ENCODE measurements around the gene AGTR2. TPM values are rescaled to one million over a fixed set of nuclear protein-coding genes. Genes with fewer than 3 reads are reported as not detected.
A peak's percentile ranks its signal among the peaks of the same experiment; 100 is the strongest.

AGTR2 gene
- total RNA-seq, 1 donor from 2014 or later: not detected

DNA sequence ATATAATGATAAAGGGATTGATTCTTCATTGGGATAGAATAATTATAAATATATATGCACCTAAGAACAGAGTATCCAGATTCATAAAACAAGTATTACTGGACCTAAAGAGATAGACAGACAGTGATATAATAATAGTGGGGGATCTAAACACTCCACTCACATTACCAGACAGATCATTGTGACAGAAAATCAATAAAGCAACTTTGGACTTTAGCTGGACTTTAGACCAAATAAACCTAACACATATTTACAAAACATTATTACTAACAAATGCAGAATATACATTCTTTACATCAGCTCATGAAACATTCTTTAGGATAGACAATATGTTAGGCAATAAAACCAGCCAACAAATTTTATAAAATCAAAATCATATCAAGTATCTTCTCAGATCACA is 14.6 kb downstream of the AGTR2 start:
- Mint-ChIP-seq H3K4me3 (ENCODE audit: unreplicated experiment) (no peak overlapping the region), H3K36me3 (ENCODE audit: low read depth) (no peaks in the 10 kb centered on the region), H3K27me3 (ENCODE audit: low read depth) (no peaks in the 10 kb centered on the region), H3K4me1 (ENCODE audit: low read depth) (no peaks in the 10 kb centered on the region), H3K9me3 (ENCODE audit: low read depth) (peaks cover 28% of the 10 kb centered on the region), H3K27ac (ENCODE audit: unreplicated experiment) (no peak overlapping the region)
- TF ChIP-seq, protein P1, sequence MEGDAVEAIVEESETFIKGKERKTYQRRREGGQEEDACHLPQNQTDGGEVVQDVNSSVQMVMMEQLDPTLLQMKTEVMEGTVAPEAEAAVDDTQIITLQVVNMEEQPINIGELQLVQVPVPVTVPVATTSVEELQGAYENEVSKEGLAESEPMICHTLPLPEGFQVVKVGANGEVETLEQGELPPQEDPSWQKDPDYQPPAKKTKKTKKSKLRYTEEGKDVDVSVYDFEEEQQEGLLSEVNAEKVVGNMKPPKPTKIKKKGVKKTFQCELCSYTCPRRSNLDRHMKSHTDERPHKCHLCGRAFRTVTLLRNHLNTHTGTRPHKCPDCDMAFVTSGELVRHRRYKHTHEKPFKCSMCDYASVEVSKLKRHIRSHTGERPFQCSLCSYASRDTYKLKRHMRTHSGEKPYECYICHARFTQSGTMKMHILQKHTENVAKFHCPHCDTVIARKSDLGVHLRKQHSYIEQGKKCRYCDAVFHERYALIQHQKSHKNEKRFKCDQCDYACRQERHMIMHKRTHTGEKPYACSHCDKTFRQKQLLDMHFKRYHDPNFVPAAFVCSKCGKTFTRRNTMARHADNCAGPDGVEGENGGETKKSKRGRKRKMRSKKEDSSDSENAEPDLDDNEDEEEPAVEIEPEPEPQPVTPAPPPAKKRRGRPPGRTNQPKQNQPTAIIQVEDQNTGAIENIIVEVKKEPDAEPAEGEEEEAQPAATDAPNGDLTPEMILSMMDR (IDR thresholded peaks at IDR 0.05): no peak
- no peak for DNase-seq (ENCODE audit: low spot score)

DNA sequence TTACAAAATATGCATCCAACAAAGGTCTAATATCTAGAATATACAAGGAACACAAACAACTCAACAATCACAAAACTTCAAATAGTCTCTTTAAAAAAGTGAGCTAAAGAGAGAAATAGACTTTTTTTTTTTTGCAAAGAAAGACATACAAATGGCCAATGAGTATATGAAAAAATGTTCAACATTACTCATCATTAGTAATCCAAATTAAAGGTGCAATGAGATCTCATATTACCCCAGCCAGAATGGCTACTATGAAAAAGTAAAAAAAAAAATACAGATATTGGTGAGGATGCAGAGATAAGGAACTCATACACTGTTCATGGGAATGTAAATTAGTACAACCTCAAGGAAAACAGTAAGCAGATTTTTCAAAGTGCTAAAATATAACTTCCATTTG is 24.1 kb downstream of the AGTR2 start:
- H3K4me1 Mint-ChIP-seq (ENCODE audit: low read depth): no peaks in the 10 kb centered on the region
- TF ChIP-seq, protein P1 (IDR thresholded peaks at IDR 0.05): no peak
- no peak overlapping the region for H3K4me3 Mint-ChIP-seq (ENCODE audit: unreplicated experiment)
- H3K27me3 Mint-ChIP-seq (ENCODE audit: low read depth): no peaks in the 10 kb centered on the region
- H3K36me3 Mint-ChIP-seq (ENCODE audit: low read depth): no peaks in the 10 kb centered on the region
- no peak overlapping the region for H3K27ac Mint-ChIP-seq (ENCODE audit: unreplicated experiment)
- peaks cover 11% of the 10 kb centered on the region for H3K9me3 Mint-ChIP-seq (ENCODE audit: low read depth)
- DNase-seq (ENCODE audit: low spot score): no peak

DNA sequence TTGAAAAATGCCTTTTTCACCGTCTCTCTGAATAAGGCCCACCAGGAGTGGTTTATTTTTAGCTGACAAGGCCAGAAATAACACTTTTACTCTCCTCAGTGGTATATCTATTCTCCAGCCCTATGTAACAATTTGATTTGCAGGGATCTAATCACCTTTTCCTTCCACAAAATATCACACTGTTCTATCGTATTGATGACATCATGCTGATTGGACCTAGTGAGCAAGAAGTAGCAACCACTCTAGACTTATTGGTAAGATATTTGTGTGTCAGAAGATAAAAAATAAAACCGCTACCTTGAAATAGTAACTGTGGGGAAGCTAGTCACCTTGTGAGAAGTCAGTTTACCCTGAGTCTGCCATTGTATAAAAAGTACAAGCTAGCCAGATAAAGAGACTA is 27.7 kb downstream of the AGTR2 start:
- Mint-ChIP-seq H3K36me3 (ENCODE audit: low read depth) (no peaks in the 10 kb centered on the region), H3K27me3 (ENCODE audit: low read depth) (no peaks in the 10 kb centered on the region), H3K9me3 (ENCODE audit: low read depth) (no peaks in the 10 kb centered on the region), H3K27ac (ENCODE audit: unreplicated experiment) (no peak overlapping the region), H3K4me3 (ENCODE audit: unreplicated experiment) (no peak overlapping the region), H3K4me1 (ENCODE audit: low read depth) (no peaks in the 10 kb centered on the region)
- TF ChIP-seq, protein P1 (IDR thresholded peaks at IDR 0.05): no peak
- DNase-seq (ENCODE audit: low spot score): no peak

DNA sequence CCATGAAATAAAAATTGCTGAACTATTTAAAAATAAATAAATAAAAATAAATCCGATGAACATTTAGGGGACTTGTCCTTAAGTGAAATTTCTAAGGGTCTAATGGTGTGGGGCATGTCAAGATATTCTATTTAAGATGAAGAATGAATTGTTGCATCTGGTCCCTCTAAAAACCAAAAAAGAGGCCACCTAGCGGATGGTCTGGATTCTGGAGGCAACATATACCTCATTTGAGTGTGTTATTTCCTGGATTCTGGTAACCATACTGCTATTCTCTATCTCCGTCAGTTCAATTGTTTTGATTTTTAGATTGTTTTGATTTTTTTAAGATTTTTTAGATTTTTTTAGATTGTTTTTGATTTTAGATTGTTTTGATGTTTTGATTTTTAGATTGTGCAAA is 28.3 kb downstream of the AGTR2 start:
- TF ChIP-seq, protein P1 (IDR thresholded peaks at IDR 0.05): peak; percentile 25
- no peaks in the 10 kb centered on the region for H3K4me1 Mint-ChIP-seq (ENCODE audit: low read depth)
- DNase-seq (ENCODE audit: low spot score): no peak
- no peaks in the 10 kb centered on the region for H3K9me3 Mint-ChIP-seq (ENCODE audit: low read depth)
- no peak overlapping the region for H3K4me3 Mint-ChIP-seq (ENCODE audit: unreplicated experiment)
- H3K27ac Mint-ChIP-seq (ENCODE audit: unreplicated experiment): no peak overlapping the region
- no peaks in the 10 kb centered on the region for H3K36me3 Mint-ChIP-seq (ENCODE audit: low read depth)
- no peaks in the 10 kb centered on the region for H3K27me3 Mint-ChIP-seq (ENCODE audit: low read depth)

DNA sequence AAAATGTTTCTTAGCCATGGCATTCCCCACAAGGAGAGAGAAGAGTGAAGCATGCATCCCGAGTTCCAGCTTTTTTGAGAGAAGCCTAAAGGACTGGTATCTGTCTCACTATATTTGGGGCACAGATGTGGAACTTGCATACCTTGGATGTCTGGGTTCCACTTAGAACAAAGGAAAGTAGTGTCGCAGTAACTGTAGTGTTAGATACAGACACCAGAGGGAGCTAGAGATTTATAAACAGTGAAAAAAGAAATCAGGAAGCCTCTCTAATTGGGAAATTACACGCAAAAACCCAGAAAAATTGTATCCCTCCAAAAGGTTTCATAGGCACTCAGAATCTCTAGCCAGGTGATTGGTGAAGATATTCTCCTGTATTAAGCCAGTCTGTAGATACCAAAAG is 34.4 kb downstream of the AGTR2 start:
- Mint-ChIP-seq H3K27ac (ENCODE audit: unreplicated experiment) (no peak overlapping the region), H3K4me3 (ENCODE audit: unreplicated experiment) (no peak overlapping the region), H3K4me1 (ENCODE audit: low read depth) (no peaks in the 10 kb centered on the region), H3K27me3 (ENCODE audit: low read depth) (peaks cover 5% of the 10 kb centered on the region), H3K9me3 (ENCODE audit: low read depth) (no peaks in the 10 kb centered on the region), H3K36me3 (ENCODE audit: low read depth) (no peaks in the 10 kb centered on the region)
- no peak for DNase-seq (ENCODE audit: low spot score)
- TF ChIP-seq, protein P1 (IDR thresholded peaks at IDR 0.05): peak; percentile 78

All from chondrocyte (in vitro differentiated cells).